Fibroblast of peridontal ligament (primary cell): ENCODE measurements around the gene LGALS8.

Experiments
- DNase-seq: peaks from one replicate; pipeline ENCODE4 v3.0.0-alpha.2; 2010; ENCODE audit errors: extremely low read depth

The LGALS8 gene

DNA sequence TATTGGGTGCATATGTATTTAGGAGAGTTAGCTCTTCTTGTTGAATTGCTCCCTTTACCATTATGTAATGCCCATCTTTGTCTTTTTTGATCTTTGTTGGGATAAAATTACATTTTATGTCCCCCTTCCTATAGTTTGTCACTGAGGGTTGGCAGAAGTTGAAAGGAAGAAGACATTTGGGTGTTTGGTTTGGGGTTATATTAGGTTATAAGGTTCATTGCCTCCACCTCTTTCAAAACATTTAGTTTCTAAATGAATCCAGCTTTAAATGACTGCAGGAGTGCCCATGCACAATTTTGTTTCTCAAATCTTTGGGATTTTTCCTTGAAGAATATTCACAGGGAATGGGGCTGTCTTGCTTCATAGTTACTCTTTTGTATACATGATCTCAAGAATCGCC is 14.6 kb upstream of the LGALS8 start:
- no peak for DNase-seq

GRCh38 chr1:236509647-236510401 is 14.0 kb upstream of the LGALS8 start:
- no peak for DNase-seq

DNA sequence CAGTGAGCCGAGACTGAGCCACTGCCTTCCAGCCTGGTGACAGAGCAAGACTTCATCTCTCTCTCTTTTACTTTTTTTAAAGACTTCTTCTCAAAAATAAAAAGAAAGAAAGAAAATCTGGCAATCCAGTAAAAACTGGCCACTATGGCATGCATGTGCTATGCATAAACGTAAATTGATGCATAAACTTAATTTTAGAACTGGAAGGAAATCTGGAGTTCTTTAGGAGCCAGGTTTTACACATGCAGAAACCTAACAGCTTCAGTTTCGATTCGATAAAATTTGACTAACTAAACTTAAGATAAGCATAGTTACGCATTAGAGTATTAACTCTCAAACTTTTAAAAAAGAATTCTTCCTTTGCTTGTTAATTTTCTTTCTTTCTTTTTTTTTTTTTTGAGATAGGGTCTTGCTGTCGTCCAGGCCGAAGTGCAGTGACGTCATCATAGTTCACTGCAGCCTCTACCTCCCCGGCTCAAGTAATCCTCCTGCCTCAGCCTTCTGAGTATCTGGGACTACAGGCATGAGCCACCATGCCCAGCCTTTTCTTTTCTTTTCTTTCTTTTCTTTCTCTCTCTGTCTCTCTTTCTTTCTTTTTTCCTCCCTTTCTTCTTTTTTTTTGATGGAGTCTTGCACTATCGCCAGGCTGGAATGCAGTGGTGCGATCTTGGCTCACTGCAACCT is 11.9 kb upstream of the LGALS8 start:
- no peak for DNase-seq

DNA sequence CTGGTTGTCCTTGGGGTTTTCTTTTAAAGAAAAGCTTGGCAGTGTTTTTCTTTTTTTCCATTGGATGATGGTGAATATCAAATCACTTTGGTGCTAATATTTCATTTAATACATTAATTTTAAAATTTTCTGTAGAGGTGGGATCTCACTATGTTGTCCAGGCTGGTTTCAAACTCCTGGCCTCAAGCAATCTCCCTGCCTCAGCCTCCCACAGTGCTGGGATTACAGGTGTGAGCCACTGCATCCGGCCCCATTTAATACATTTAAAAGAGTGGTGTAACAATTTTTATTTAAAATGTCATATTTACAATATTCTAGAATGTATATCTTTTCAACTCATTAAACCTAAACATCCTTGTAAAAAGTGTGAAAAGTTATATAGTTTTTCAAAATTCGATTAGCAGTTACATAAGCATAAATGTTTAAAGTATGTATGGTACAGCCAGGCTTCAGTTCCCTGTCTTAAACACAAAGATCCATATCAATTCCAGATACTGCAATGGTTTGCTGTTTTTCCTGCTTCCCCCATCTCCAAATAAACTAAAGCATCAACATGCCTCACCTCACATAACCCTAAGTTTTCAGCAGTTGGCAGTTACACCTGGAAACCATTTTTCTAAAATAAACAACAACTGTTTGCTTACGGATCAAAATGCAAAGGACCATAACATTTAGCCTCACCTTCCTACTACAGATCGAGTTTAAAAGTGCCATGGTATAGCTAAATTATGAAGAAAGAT is 8.9 kb upstream of the LGALS8 start:
- no peak for DNase-seq

DNA sequence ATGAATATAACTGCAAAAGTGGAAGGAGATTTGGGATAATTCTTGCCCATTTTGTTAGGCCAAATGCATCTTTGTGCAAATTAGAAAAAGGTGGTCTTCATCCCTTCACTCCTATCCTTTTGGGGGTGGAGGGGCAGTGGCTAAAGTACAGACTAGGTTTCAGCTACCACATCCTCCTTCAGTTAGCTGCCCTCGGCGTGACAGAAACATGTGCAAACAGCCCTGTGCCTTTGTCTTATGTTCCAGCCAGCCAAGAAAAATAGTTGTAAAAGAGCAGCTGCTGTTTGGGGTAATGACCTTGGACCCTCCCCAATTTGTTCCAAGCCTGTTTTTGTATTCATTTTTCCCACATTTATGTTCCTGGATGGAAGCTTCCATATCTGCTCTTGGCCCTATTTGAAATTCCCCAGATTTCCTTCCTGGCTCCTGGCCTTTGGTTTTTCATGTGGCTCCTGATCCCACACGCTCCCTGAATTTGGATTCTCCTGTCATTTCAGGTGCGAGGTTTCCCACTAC is 8.3 kb upstream of the LGALS8 start:
- no peak for DNase-seq

DNA sequence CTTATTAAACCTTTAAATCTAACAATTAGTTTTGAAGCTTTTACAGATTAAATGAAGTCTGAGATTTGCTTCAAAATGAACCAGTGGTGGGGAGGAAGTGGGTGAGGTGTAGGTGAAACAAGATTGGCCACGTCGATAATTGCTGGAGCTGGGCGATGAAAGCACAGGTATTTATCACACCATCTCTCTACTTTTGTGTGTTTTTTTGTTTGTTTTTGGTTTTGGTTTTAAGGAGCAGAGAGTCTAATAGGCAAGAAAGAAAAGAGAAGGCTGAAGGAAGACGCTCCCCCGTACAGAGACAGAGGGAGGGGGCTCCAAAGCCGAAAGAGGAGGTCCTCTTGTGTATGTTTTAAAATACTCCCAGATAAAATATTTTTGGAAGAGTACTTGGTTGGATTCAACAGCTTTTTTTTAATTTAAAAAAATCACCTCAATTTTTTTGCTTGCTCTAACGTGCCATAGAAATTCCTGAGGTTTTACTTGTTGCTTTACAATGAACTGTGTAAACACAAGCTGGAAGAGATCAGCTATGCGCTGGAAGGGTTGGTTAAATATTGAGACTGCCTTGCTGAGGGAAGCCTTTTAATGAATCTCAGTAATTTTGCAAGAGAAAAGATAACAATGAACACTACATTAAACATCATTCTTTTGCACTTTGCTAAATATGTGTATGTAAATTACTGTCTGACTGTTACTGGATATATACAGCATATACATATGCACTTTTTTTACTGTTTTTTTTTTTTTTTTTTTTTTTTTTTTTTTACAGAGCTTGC is 6.7 kb upstream of the LGALS8 start:
- peak; percentile 83 for DNase-seq

DNA sequence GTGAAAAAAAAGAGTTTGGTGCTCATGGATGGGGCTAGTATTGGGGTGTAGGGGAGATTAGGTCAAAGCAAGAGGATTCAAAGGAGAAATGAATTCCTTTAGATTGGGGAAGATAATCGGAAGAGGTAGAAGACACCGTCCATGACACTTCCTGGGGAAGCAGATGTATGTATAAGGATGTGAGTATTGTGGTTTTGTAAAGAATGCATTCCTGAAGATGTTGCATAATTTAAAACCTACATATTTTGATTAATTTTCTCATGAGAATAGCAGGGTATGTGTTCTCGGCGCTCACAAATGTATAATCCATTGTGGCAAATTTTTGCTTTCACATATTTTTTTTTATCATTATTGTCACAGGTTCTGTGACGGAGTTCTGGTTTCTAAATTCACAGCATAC is 5.5 kb upstream of the LGALS8 start:
- DNase-seq: no peak

- no peak for DNase-seq
Observed at GRCh38 chr1:236520445-236521005, 3.3 kb upstream of the LGALS8 start.

- no peak for DNase-seq
Observed at GRCh38 chr1:236522937-236523703, 662 bp upstream of the LGALS8 start.

GRCh38 chr1:236524142-236524894 is 536 bp downstream of the LGALS8 start:
- peak; percentile 89 for DNase-seq

DNA sequence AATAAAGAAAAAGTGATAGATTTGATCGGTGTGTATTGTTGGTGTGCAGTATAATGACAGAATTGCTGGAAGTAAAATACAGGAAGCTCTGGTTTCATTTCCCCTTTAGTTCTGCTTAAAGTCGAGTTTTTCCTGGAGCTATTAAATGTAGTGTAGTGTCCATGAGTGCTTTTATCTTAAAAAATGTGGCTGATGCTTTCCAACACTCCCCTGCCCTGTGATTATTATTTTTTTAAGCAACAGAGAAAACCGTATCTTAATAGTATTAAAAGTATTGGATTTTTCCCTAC is 1.1 kb downstream of the LGALS8 start:
- DNase-seq: no peak

DNA sequence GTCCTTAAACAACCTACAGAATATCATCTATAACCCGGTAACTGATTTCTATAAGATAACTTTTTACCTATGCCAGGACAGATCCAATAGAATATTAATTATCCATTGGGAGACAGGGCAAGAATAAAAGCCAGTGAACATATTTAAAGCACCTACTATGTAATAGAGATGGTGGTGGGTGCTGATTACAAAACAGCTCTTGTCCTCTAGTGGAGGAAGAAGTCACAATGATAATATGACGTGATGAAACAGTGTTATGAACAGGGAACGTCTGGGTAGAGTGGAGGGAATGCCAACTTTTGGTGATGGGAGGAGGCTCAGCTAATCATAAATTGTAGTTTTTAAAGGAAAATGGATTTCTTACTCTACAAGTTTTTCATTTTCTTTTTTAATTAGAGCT is 2.3 kb downstream of the LGALS8 start:
- no peak for DNase-seq

- DNase-seq: no peak
Observed at GRCh38 chr1:236530286-236530685, 6.5 kb downstream of the LGALS8 start.

GRCh38 chr1:236530959-236531358 is 7.2 kb downstream of the LGALS8 start:
- DNase-seq: no peak

GRCh38 chr1:236532850-236533249 is 9.1 kb downstream of the LGALS8 start:
- no peak for DNase-seq

- peak; percentile 60 for DNase-seq
Observed at GRCh38 chr1:236534151-236534651, 10.4 kb downstream of the LGALS8 start.

DNA sequence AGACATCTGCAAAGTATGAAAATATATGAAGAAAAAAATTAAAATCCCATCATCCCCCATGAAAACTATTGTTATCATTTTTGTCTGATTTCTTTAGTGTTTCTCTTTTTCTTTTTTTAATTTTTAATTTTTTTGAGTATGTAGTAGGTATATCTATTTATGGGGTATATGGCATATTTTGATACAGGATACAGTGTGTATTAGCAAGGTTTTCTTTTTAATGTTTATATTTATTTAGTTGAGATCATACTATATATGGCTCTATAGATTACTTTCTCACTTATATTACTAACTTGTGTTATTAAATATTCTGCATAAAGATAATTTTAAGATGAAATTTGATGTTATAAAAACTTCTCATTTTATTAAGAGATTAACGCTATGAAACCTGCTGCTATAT is 11.4 kb downstream of the LGALS8 start:
- no peak for DNase-seq

GRCh38 chr1:236535662-236536161 is 11.9 kb downstream of the LGALS8 start:
- no peak for DNase-seq

DNA sequence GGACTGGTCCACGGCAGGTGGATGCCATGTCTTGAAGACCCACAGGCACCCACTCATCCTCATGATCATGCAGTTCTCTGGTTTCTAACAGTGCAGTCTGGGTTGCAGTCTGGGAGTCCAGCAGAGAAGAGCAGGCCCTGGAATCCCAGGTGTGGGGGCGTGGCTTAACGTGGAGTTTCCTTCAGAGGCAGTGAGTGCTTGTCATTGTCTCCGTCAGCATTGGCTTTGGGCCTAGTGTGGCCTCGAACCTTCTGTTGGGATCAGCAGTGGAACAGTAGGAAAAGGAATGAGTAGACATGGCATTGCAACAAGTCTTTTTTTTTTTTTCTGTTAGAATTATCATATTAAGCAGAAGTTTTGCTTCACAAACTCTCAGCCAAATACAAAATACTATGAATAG is 12.8 kb downstream of the LGALS8 start:
- DNase-seq: no peak
